Endothelial cell of umbilical vein (primary cell): Measurements from ENCODE around the gene SEC22C. TPM values are rescaled to one million over a fixed set of nuclear protein-coding genes. Genes with fewer than 3 reads are reported as not detected.

Source experiments
- BruUV-seq: library from RNA; stranded (reverse); fragments of 400-500 nt; replicated peaks from 2 replicates; lab custom pipeline; 2021; lab: Mats Ljungman, UMichigan
- CTCF ChIA-PET: fragments of 300-600, 350-600 bp; sonication (Branson Sonifier 250); formaldehyde crosslinking; loops from one replicate; lab custom pipeline; 2021; ENCODE audit warnings: antibody characterized with exemption, inconsistent platforms; lab: Charles Lee
- POLR2A ChIA-PET: fragments of 300-600, 350-600 bp; sonication (Branson Sonifier 250); formaldehyde crosslinking; loops from one replicate; lab custom pipeline; 2021; ENCODE audit warnings: antibody characterized with exemption, inconsistent platforms; lab: Charles Lee
- DNase-seq: peaks from one replicate; pipeline ENCODE4 v3.0.0-alpha.2; 2011; ENCODE audit warnings: low read depth, low spot score
- FAIRE-seq: peaks from 2 replicates; lab custom pipeline; 2011; peaks lifted over from hg19 to GRCh38; lab: Jason Lieb, UNC
- H2AFZ ChIP-seq: 2 replicates; pipeline ENCODE4 v1.6.0; 2012; ENCODE audit warnings: low read depth, low read length, control low read depth, inconsistent platforms
- H3K27ac ChIP-seq: 2 replicates; pipeline ENCODE4 v1.5.1; 2011; ENCODE audit warnings: low read depth, mild to moderate bottlenecking, control low read depth, low read length, moderate library complexity; ENCODE audit not compliant: insufficient read depth
- H3K27me3 ChIP-seq, 2 experiments: 2 replicates each; pipeline versions ENCODE4 v1.6.0 to v1.6.1; 2011; ENCODE audit warnings: low read length in 2 of 2, mixed read lengths in 1 of 2; ENCODE audit not compliant: control insufficient read depth in 2 of 2, insufficient read depth in 2 of 2
- H3K36me3 ChIP-seq, 2 experiments: 2 replicates in 1 of 2; 3 replicates in 1 of 2; pipeline ENCODE4 v1.5.1; 2011; ENCODE audit warnings: low read length in 2 of 2, mild to moderate bottlenecking in 1 of 2, moderate library complexity in 1 of 2; ENCODE audit not compliant: control insufficient read depth in 2 of 2, insufficient read depth in 2 of 2; ENCODE audit errors: extremely low read depth in 1 of 2
- H3K4me1 ChIP-seq: 3 replicates; pipeline ENCODE4 v1.5.1; 2011; ENCODE audit warnings: mild to moderate bottlenecking, low read length; ENCODE audit not compliant: control insufficient read depth, insufficient read depth; ENCODE audit errors: extremely low read depth
- H3K4me2 ChIP-seq: 2 replicates; pipeline ENCODE4 v1.6.1; 2011; ENCODE audit warnings: low read length, control low read depth, mixed read lengths; ENCODE audit not compliant: insufficient read depth
- H3K4me3 ChIP-seq, 3 experiments: fragments of 200-600 bp in 1 of 3; sonication (generic), shearing (Covaris generic) in 1 of 3; replicated peaks in 1 of 3; 2 replicates each; pipeline ENCODE4 v1.5.1; 2011 to 2016; ENCODE audit warnings: control low read depth in 3 of 3, low read length in 3 of 3, mild to moderate bottlenecking in 2 of 3, inconsistent platforms in 1 of 3, low read depth in 1 of 3, moderate library complexity in 1 of 3; ENCODE audit not compliant: insufficient read depth in 1 of 3
- H3K79me2 ChIP-seq: 2 replicates; pipeline ENCODE4 v1.6.0; 2012; ENCODE audit warnings: low read length, inconsistent platforms; ENCODE audit not compliant: control insufficient read depth, insufficient read depth
- H3K9ac ChIP-seq: replicated peaks from 2 replicates; pipeline ENCODE3; 2011; ENCODE audit warnings: low read length, control low read depth; ENCODE audit not compliant: insufficient read depth; ENCODE audit errors: extremely low read depth
- H3K9me1 ChIP-seq: replicated peaks from 3 replicates; pipeline ENCODE4 v1.6.0; 2011; ENCODE audit warnings: mild to moderate bottlenecking, low read length; ENCODE audit not compliant: control insufficient read depth, insufficient read depth; ENCODE audit errors: extremely low read depth
- H3K9me3 ChIP-seq: replicated peaks from 2 replicates; pipeline ENCODE4 v1.5.1; 2012; ENCODE audit warnings: low read length, inconsistent platforms; ENCODE audit not compliant: control insufficient read depth, insufficient read depth
- H4K20me1 ChIP-seq: replicated peaks from 2 replicates; pipeline ENCODE3; 2011; ENCODE audit warnings: mild to moderate bottlenecking, low read length; ENCODE audit not compliant: control insufficient read depth, insufficient read depth; ENCODE audit errors: extremely low read depth
- EZH2 ChIP-seq: IDR thresholded peaks from 2 replicates; pipeline ENCODE4 v1.6.1; 2012; ENCODE audit warnings: borderline replicate concordance, low read depth, mild to moderate bottlenecking, moderate library complexity, low read length, inconsistent platforms; ENCODE audit not compliant: severe bottlenecking
- FOS ChIP-seq: IDR thresholded peaks from 2 replicates; pipeline ENCODE4 v1.6.1; 2011; ENCODE audit warnings: mild to moderate bottlenecking, low read length, moderate library complexity, borderline replicate concordance; ENCODE audit not compliant: insufficient read depth
- GATA2 ChIP-seq: IDR thresholded peaks from 2 replicates; pipeline ENCODE4 v1.7.0; 2011; ENCODE audit warnings: low read depth, mild to moderate bottlenecking, moderate library complexity, mixed read lengths, low read length; ENCODE audit not compliant: insufficient read length, insufficient read depth
- JUN ChIP-seq: IDR thresholded peaks from 2 replicates; pipeline ENCODE4 v1.6.1; 2011; ENCODE audit warnings: borderline replicate concordance, low read depth; ENCODE audit not compliant: insufficient read length, insufficient read depth
- MYC ChIP-seq: IDR thresholded peaks from one replicate; pipeline ENCODE4 v1.6.1; 2011; ENCODE audit warnings: mild to moderate bottlenecking, low read depth, low read length
- POLR2A ChIP-seq: IDR thresholded peaks from 2 replicates; pipeline ENCODE4 v1.6.1; 2012; ENCODE audit warnings: low read depth, mild to moderate bottlenecking, control low read depth, low read length
- POLR2AphosphoS5 ChIP-seq: IDR thresholded peaks from 2 replicates; pipeline ENCODE4 v1.6.1; 2012; ENCODE audit warnings: low read depth, mild to moderate bottlenecking, control low read depth, low read length, moderate library complexity; ENCODE audit not compliant: insufficient read depth
- dilution Hi-C: fragments of 300-500 bp; cut with MboI; formaldehyde crosslinking; loops from one replicate; pipeline ENCODE4 v1.15.0; 2019; ENCODE audit warnings: low sequenced_read_pairs; ENCODE audit not compliant: extremely low pct_ligation_motif_present
- intact Hi-C: fragments of 100-400 bp; cut with micrococcal nuclease; formaldehyde crosslinking; loops from one replicate; pipeline ENCODE4 v1.10.0; 2022
- polyA plus RNA-seq, 4 experiments: library from polyadenylated mRNA; depleted of rRNA in 3 of 4; stranded (reverse) in 3 of 4; unstranded in 1 of 4; fragments of >200 nt; gene quantifications; 2 replicates each; pipeline versions ENCODE4 v1.2.1 to v1.2.3, GENCODE V29; 2011 to 2012; ENCODE audit warnings: missing spikeins in 1 of 4
- total RNA-seq: library from RNA; stranded (reverse); gene quantifications from 2 replicates; pipeline ENCODE4 v1.2.3, GENCODE V29; 2021
- TF ChIP-seq, protein P1 (sequence below), 2 donors: IDR thresholded peaks; 1 replicate in 1 of 2; 2 replicates in 1 of 2; pipeline ENCODE4 v1.5.1; 2011; ENCODE audit warnings: low read length in 2 of 2, mild to moderate bottlenecking in 2 of 2, moderate library complexity in 2 of 2, control low read depth in 1 of 2, inconsistent platforms in 1 of 2, low read depth in 1 of 2; ENCODE audit not compliant: insufficient read depth in 1 of 2; ENCODE audit errors: extremely low read depth in 1 of 2
- TF ChIP-seq, protein P2 (sequence below): IDR thresholded peaks from 2 replicates; pipeline ENCODE4 v1.6.1; 2011; ENCODE audit not compliant: insufficient read depth, insufficient read length

The SEC22C gene
- total and polyA plus RNA-seq, 2 donors (not counting 3 experiments of a cell fraction or from before 2014, with no cell fraction given), result 43.9 to 61.9 TPM

DNA sequence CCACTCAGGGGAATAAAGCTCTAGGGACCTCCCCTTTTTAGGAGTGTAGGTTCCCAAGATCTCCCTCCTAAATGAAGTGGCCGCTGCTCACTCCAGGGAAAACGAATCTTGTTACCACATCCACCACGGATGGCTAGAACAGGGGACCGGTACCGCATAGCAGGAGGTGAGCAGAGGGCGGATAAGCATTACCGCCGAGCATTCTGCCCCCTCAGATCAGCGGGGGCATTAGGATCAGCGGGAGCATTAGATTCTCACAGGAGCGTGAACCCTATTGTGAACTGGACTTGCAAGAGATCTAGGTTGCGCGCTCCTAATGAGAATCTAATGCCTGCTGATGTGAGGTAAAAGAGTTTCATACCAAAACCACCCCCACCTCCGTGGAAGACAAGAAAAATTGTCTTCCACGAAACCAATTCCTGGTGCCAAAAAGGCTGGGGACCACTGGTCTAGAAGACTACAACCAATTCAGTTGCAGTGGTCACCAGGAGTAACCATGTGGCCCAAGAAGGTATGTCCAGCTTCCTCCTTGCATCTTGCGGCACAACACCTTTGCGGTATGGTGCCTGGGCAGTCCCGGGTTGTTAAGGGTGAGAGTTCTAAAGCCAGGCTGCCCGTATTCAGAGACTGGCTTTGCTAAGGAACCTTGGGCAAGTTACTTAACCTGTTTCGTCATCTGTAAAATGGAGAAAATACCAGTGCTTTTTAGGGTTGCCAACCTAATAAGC is 7.8 kb upstream of the SEC22C start:
- no peaks in the 10 kb centered on the region for H3K9me3 ChIP-seq
- no peak for DNase-seq
- no peak for FAIRE-seq
- TF ChIP-seq JUN (no peak), EZH2 (no peak), POLR2AphosphoS5 (no peak), FOS (no peak), POLR2A (no peak), GATA2 (no peak), MYC (no peak)
- TF ChIP-seq, protein P1, sequence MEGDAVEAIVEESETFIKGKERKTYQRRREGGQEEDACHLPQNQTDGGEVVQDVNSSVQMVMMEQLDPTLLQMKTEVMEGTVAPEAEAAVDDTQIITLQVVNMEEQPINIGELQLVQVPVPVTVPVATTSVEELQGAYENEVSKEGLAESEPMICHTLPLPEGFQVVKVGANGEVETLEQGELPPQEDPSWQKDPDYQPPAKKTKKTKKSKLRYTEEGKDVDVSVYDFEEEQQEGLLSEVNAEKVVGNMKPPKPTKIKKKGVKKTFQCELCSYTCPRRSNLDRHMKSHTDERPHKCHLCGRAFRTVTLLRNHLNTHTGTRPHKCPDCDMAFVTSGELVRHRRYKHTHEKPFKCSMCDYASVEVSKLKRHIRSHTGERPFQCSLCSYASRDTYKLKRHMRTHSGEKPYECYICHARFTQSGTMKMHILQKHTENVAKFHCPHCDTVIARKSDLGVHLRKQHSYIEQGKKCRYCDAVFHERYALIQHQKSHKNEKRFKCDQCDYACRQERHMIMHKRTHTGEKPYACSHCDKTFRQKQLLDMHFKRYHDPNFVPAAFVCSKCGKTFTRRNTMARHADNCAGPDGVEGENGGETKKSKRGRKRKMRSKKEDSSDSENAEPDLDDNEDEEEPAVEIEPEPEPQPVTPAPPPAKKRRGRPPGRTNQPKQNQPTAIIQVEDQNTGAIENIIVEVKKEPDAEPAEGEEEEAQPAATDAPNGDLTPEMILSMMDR (IDR thresholded peaks at IDR 0.05; ENCODE audit: extremely low read depth in 1 of 2, insufficient read depth in 1 of 2, low read depth in 1 of 2, low read length in 2 of 2), result no peak
- TF ChIP-seq, protein P2, sequence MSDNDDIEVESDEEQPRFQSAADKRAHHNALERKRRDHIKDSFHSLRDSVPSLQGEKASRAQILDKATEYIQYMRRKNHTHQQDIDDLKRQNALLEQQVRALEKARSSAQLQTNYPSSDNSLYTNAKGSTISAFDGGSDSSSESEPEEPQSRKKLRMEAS, result no peak
- no peak overlapping the region for H3K4me2 ChIP-seq
- H2AFZ ChIP-seq, result no peak overlapping the region
- H3K4me1 ChIP-seq, result peaks cover 15% of the 10 kb centered on the region
- no peaks in the 10 kb centered on the region for H3K27me3 ChIP-seq
- no peak overlapping the region for H3K27ac ChIP-seq
- intact Hi-C loops, result loop anchor here (1.0 kb wide), 2 partner anchors 7 to 11 kb away; partner anchors contain the start of gene NKTR
- CTCF ChIA-PET, result interaction anchor here (1.2 to 2.1 kb wide), 2 partner anchors 9 to 24 kb away, joined by 4 to 8 read pairs; no protein-coding TSS in a partner anchor
- POLR2A ChIA-PET, result interaction anchor here (2.0 kb wide), 1 partner anchor 11 kb away, joined by 16 read pairs; the partner anchor contains the start of gene NKTR
- no peaks in the 10 kb centered on the region for H4K20me1 ChIP-seq
- H3K9me1 ChIP-seq, result no peaks in the 10 kb centered on the region
- BruUV-seq, result no TSS peak
- no peak overlapping the region for H3K4me3 ChIP-seq
- peaks cover 28% of the 10 kb centered on the region for H3K79me2 ChIP-seq
- H3K9ac ChIP-seq, result no peak overlapping the region
- dilution Hi-C loops, result no loop called here
- H3K36me3 ChIP-seq, result peaks cover 2 to 3% of the 10 kb centered on the region in 2 experiments
